ENCODE results near the gene ZZZ3.
"Not testable (repeated sequence)": the region's sequence is repeated elsewhere in the genome, so short reads cannot be mapped to it uniquely, and the experiment has no call there.

DNA sequence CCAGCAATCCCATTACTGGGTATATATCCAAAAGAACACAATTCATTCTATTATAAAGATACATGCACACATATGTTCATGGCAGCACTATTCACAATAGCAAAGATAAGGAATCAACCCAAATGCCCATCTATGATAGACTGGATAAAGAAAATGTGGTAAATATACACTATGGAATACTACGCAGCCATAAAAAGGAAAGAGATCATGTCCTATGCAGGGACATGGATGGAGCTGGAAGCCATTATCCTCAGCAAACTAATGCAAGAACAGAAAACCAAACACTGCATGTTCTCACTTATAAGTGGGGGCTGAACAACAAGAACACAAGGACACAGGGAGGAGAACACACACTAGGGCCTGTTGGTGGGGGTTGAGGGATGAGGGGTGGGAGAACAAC is 17.2 kb upstream of the ZZZ3 start:
- TF ChIP-seq CTCF (conservative IDR thresholded peaks at IDR 0.05; ENCODE audit: low read length); EZH2phosphoT487 (IDR thresholded peaks at IDR 0.05; ENCODE audit: borderline replicate concordance, low read depth, low read length): not testable (repeated sequence)

All from OCI-LY7 (cell line).